ENCODE results near the gene CDH5. TPM values are rescaled to one million over a fixed set of nuclear protein-coding genes. Genes with fewer than 3 reads are reported as not detected.

Gene CDH5
- total and polyA plus RNA-seq, 7 donors, result 15.1 to 48.4 (median 22.2) TPM

DNA sequence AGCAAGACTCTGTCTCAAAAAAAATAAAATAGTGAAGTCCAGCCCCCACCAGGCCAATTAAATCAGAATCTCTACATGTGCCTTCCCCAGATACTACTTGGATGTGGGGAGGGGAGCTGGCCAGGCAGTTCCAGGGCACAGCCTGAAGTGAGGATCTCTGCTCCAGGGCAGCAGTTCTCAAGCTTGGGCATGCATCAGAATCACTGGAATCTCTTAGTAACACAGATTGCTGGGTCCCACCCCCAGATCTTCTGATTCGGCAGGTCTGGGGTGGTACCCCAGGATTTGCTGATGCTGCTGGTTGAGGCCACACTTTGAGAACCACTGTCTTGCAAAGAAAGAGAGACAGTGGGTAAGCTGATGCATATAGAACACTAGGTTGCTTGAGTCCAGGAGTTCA lies 8.3 kb upstream of the CDH5 start:
- Histone ChIP-seq H3K4me1 (no peaks in the 10 kb centered on the region), H3K27ac (no peak overlapping the region), H3K36me3 (ENCODE audit: insufficient read depth in 1 of 2, low read depth in 1 of 2) (no peaks in the 10 kb centered on the region), H3K4me3 (no peak overlapping the region), H3K27me3 (ENCODE audit: insufficient read depth in 3 of 3, low read length in 2 of 3) (peaks cover 0 to 26% (median 4%) of the 10 kb centered on the region in 3 donors), H3K9me3 (no peaks in the 10 kb centered on the region)
- no peak for DNase-seq
- ATAC-seq, result no peak
- TF ChIP-seq, protein P1, sequence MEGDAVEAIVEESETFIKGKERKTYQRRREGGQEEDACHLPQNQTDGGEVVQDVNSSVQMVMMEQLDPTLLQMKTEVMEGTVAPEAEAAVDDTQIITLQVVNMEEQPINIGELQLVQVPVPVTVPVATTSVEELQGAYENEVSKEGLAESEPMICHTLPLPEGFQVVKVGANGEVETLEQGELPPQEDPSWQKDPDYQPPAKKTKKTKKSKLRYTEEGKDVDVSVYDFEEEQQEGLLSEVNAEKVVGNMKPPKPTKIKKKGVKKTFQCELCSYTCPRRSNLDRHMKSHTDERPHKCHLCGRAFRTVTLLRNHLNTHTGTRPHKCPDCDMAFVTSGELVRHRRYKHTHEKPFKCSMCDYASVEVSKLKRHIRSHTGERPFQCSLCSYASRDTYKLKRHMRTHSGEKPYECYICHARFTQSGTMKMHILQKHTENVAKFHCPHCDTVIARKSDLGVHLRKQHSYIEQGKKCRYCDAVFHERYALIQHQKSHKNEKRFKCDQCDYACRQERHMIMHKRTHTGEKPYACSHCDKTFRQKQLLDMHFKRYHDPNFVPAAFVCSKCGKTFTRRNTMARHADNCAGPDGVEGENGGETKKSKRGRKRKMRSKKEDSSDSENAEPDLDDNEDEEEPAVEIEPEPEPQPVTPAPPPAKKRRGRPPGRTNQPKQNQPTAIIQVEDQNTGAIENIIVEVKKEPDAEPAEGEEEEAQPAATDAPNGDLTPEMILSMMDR (IDR thresholded peaks at IDR 0.05), result no peak
- intact Hi-C loops (cut with DNase I), result no loop called here
- WGBS, 3 donors, result 86 to 92% (median 92%) methylated on average over 1 of the region's 1 CpG

DNA sequence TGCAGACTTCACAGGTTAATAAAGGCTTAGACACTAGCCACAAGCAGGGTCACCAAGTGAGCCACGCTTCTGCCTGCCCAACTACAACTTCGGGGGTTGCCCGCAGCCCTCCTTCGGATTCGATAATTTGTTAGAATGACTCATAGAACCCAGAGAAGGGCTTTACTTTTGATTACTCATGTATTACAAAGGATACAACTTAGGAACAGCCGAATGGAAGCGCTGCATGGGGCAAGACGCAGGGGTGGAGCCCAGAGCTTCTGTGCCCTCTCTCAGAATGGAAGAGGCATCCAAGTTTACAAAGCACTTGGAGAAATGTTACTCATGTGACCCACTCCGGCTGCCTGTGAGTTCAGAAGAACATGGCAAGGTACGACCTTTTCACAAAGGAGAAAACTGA lies 7.5 kb upstream of the CDH5 start:
- no peak for ATAC-seq
- TF ChIP-seq, protein P1 (IDR thresholded peaks at IDR 0.05), result no peak
- H3K4me1 ChIP-seq, result no peaks in the 10 kb centered on the region
- H3K27me3 ChIP-seq (ENCODE audit: insufficient read depth in 3 of 3, low read length in 2 of 3), result peaks cover 0 to 27% (median 4%) of the 10 kb centered on the region in 3 donors
- H3K9me3 ChIP-seq, result no peaks in the 10 kb centered on the region
- H3K4me3 ChIP-seq, result peak overlapping the region; percentile 4
- peak overlapping the region; percentile 50 for H3K27ac ChIP-seq
- intact Hi-C loops (cut with DNase I), result no loop called here
- DNase-seq, result no peak
- WGBS, 3 donors, result 57 to 60% (median 59%) methylated on average over 10 of the region's 10 CpGs
- no peaks in the 10 kb centered on the region for H3K36me3 ChIP-seq (ENCODE audit: insufficient read depth in 1 of 2, low read depth in 1 of 2)

DNA sequence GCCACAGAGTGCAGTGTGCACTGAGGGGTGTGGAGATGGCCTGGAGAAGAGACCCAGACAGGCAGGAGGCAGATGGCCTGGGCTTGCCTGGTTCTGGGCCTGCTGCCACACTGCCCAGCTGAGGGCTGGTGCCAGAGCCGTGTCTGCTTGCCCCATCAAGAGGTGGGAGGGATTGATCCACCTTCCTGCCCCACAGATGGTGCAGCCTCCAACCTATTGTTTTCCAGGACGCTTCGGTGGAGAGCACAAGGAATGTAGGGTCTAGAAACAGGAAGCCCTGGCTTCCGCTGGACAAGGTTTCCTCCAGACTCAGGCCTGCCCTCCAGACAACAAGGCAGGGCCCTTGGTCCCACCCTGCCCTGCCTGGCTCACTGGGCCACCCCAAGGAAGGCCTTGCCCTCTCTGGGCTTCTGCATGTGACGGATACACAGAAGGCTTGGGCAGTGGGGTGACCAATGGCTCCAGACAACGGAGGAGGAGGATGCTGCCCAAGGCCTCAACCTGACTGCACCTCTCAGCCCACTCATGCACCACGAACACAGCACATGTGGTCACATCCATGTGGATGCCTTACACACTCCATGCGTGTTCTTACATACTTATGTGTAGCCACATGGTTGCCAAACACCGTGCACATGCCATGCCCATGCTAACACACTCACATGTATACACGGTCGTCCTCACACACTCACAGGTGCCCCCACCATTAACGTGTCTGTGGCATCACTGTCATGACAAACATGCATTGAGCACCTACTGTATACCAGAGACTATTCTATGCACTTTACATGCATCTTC lies 6.5 kb upstream of the CDH5 start:
- H3K27me3 ChIP-seq (ENCODE audit: insufficient read depth in 3 of 3, low read length in 2 of 3), result peaks cover 0 to 26% (median 4%) of the 10 kb centered on the region in 3 donors
- no peaks in the 10 kb centered on the region for H3K9me3 ChIP-seq
- H3K27ac ChIP-seq, result peak overlapping the region; percentile 63
- H3K4me1 ChIP-seq, result no peaks in the 10 kb centered on the region
- peak in 1 of 2 donors; percentile 55 for DNase-seq
- TF ChIP-seq, protein P1 (IDR thresholded peaks at IDR 0.05), result no peak
- no peak overlapping the region for H3K4me3 ChIP-seq
- ATAC-seq, result peak in 3 of 4 donors; percentile 36 to 59 (median 47)
- no peaks in the 10 kb centered on the region for H3K36me3 ChIP-seq (ENCODE audit: insufficient read depth in 1 of 2, low read depth in 1 of 2)
- 48 to 60% (median 59%) methylated on average over 12 of the region's 12 CpGs for WGBS, 3 donors
- intact Hi-C loops (cut with DNase I), result no loop called here

DNA sequence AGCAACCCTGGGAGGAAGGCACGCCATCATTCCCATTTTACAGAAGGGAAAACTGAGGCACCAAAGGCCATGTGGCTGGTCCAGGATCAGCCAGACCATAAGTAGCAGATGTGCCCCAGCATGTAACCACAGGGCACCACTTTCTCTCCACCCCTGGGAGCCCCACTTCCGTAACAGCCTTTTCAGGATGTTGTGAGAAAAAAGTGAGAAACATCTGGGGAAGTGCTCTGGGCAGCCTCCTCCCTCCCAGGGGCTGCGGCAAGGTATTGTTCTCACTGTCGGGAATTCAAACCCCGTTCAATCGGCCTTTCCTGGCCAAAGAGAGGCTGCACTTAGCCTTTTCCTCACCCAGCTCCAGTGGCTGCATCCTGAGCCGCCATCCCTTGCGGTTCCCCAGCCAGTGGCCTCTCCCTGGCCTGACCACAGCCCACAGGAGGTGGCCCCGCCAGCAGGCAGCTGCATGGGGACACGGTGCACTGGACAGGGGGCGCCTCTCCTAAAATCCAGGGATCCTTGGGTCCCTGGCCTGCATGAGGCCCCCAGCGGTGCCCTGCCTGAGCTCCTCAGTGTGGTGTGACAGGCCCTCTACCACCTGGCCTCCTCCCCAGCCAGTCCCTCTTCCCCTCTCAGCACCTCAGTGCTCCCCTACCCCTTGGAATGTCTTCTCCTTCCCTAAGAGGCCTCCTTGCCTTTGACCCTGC lies 5.7 kb upstream of the CDH5 start:
- 56 to 74% (median 65%) methylated on average over 12 of the region's 12 CpGs for WGBS, 3 donors
- Histone ChIP-seq H3K36me3 (ENCODE audit: insufficient read depth in 1 of 2, low read depth in 1 of 2) (no peaks in the 10 kb centered on the region), H3K27me3 (ENCODE audit: insufficient read depth in 3 of 3, low read length in 2 of 3) (peaks cover 0 to 26% (median 4%) of the 10 kb centered on the region in 3 donors), H3K4me3 (no peak overlapping the region), H3K27ac (peak overlapping the region; percentile 63), H3K9me3 (no peaks in the 10 kb centered on the region), H3K4me1 (no peaks in the 10 kb centered on the region)
- TF ChIP-seq, protein P1 (IDR thresholded peaks at IDR 0.05), result no peak
- ATAC-seq (peak in 2 of 4 donors; percentile 19 to 38), DNase-seq (peak in 1 of 2 donors; percentile 54)
- intact Hi-C loops (cut with DNase I), result no loop called here
